ENCODE results near the gene ETFA.
A peak's percentile ranks its signal among the peaks of the same experiment; 100 is the strongest.

Gene ETFA

DNA sequence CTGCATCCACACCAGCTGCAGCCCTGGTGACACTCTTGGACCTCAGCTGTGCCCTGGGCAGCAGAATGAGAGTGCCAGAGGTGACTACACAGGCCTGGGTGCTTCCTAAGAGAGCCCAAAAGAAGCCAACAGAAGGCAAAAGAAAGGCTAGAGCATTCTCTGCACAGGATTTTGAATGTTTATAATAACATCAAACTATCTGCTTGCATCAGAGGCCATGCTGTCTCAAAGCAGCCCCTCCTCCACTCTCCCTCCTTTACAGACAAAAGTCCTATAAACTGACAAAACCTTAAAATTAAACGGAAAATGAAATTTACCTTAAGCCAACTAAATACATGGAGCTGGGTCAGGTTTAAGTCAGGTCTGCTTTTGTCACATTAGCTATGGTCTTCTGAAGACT lies 95.6 kb downstream of the ETFA start:
- DNase-seq (ENCODE audit: low read depth): no peak

DNA sequence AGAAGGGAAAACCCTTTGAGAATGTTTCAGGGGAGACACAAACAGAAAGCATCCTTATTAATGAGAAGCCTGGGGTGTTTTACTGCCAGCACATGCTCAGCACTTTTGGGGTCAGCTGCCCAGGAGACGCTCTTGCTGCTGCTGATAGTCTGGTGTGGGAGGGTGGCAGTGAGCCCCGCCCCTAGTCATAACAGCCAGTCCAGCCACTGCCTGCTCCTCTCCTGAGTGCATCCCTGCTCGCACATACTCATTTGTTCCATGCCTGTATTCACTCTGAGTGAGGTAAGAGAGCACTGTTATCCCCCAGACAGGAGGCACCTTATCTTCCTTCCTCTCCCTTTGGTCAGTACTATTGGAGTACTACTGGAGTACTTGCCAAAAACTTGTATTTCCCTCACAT lies 101.3 kb downstream of the ETFA start:
- DNase-seq (ENCODE audit: low read depth): no peak

- no peak for DNase-seq (ENCODE audit: low read depth)
These were observed 101.7 kb downstream of the ETFA start for GRCh38 chr15:76209523-76209922.

- DNase-seq (ENCODE audit: low read depth): no peak
These were observed 102.4 kb downstream of the ETFA start for GRCh38 chr15:76208786-76209424.

DNA sequence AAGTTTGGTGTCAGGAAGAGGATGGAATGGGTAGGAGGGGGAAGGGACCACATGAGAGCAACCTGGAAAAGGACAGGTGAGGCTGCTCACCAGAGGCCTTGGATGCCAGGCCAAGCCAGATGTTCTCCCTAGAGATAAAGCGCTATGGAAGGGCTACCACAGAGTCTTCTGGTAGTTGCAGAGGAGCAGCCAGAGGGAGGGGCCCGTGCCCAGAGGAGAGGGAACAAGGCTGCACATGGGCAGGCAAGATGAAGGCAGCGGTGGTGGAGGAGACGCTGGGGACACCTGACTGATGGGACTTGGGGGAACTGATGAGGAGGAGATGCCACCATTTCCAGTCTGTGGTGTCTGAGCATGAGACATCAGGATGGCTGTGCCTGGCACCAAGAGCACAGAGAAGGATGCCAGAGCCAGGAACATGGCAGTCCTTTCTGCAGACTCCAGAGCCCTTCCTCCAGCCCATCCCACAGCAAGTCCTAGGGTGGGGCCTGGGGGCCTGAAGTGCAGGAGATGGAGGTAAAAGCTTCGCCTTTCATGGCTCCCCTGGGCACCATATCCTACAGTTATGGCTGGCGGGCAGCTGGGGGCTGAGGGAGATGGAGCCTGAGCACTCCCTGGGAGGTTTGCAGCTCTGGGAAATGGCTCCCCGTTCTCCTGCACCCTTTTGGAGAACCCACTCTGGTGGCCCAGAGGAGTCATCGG lies 103.0 kb downstream of the ETFA start:
- no peak for DNase-seq (ENCODE audit: low read depth)

GRCh38 chr15:76206325-76206976 lies 104.8 kb downstream of the ETFA start:
- peak; percentile 54 for DNase-seq (ENCODE audit: low read depth)

DNA sequence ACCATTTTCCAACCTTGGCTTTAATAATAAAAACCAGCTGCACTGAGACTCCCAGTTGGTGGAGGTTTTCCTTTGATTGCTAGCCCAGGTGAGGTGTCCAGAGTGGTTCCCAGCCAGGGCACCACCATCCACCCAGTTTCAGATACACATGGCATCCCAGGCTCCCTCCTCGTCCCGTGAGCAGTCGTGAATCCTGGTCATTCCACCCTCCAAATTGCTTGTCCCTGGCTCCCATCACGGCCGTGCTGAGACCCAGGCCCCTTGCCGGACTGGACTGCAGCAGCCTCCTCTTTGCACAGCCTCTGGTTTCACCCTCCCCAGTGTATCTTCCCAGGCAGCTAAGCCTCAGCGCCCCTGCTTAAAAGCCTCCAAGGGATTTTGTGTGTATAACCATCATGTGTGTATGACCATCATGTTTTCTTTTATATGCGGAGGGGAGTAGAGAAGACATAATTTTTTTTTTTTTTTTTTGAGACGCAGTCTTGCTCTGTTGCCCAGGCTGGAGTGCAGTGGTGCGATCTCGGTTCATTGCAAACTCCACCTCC lies 106.3 kb downstream of the ETFA start:
- no peak for DNase-seq (ENCODE audit: low read depth)

- no peak for DNase-seq (ENCODE audit: low read depth)
These were observed 107.0 kb downstream of the ETFA start for GRCh38 chr15:76204109-76204845.

DNA sequence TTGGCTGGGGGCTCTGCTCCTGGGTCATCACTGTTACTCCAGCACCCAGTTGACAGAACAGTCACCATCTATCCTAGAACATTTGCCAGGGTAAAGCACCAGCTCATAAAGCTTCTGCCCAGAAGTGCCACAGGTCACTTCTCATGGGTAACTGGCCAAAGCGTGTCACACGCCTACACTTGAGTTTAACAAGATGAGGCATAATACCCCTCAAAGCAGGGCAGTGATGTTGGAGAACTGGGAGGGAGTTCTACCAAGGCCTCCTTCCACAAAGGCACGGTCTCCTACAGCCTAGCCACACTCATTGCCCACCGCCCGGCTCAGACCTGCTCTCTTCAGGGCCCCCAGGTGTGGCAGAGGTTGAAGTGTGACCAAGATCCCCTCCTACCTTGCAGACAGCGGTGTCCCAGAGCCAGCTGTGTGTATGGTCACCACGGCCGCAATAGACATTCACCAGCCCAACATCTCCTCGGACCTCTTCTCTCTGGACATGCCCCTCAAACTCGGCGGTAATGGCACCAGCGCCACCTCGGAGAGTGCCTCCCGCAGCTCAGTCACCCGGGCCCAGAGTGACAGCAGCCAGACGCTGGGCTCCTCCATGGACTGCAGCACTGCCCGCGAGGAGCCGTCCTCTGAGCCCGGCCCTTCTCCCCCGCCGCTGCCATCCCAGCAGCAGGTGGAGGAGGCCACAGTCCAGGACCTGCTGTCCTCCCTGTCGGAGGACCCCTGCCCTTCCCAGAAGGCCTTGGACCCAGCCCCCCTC lies 107.7 kb downstream of the ETFA start:
- DNase-seq (ENCODE audit: low read depth): no peak

- no peak for DNase-seq (ENCODE audit: low read depth)
These were observed 109.6 kb downstream of the ETFA start for GRCh38 chr15:76201536-76202255.

DNA sequence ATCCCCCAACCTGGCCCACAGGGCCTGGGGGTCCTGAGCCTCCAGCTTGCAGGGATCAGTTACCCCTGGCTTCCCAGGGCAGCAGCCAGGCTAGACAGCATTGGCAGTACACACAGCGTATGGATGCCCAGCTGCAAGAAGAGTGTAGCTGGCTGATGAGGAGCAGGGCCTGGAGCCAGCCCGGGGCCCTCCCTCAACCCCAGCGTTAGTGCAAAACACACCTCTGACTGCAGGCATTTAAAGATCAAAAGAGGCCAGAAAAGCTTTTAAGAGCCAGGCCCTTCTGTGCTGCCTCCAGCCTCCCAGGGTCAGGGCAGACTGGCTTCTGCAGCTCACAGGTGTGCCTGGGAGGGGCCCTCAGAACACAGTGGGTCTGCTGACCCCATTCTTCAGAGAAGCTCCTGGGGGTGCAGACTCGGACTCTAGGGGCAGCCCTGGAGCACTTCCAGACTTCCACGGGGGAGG lies 110.6 kb downstream of the ETFA start:
- DNase-seq (ENCODE audit: low read depth): no peak

DNA sequence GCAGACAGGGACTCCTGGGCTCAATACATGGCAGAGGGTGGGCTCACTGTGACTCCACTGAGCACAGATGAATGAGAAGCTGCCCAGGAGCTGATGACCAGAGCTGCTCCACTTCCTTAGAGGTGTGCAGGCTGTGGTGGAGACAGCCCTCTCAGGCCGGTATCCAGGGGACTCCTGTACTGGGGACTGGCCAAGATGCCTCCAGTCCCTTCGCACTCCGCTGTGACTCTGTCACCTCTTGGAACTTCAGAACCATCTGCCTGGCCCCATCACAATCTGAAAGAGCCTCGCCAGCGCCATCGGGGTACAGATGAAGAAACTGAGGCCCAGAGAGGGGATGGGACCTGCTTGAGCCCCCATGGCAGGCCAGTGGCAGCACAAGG lies 111.2 kb downstream of the ETFA start:
- no peak for DNase-seq (ENCODE audit: low read depth)

DNA sequence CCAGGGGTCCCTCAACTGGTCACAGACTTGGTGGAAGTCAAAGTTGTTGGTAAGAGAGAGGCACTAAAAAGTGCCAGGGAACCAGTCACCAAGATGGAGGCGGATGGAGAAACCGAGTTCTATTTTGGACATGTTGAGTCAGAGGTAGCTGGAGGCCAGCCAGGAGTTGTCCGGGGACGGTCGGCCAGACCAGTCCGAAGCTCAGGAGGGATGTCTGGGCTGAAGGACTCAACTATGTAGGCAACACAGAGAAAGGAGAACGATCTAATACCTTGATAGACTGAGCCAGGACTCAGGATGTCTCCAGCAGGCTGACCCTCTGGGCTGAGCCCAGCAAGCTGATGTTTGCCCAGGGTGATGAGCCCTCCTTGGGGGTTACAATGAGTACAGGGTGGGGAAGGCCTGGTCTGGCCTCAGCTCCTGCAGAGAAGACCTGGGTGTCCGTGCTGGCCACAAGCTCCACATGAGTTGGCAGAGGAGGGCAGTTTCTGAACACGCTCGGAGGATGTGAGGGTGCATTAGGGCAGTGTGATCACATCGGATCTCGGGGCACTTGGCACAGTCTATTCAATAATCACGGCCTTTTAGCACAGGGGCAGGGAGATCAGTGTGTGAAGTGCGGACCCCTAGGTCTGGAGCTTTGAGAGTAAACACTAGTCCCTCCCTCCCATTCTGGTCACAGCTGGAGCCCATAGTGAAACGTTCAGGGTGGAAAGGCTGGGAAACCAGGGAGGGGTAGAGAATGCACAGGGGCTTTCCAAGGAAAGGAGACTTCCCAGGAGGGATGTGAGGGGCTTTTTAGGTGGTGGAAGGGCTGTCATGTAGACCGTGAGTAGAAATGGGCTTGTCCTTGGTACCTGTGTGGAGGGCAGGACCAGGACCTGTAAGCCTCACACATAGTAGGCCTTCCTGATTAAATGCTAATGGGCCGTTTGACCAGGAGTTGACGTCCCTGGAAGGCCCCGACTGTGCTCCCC lies 111.9 kb downstream of the ETFA start:
- DNase-seq (ENCODE audit: low read depth): peak; percentile 68

DNA sequence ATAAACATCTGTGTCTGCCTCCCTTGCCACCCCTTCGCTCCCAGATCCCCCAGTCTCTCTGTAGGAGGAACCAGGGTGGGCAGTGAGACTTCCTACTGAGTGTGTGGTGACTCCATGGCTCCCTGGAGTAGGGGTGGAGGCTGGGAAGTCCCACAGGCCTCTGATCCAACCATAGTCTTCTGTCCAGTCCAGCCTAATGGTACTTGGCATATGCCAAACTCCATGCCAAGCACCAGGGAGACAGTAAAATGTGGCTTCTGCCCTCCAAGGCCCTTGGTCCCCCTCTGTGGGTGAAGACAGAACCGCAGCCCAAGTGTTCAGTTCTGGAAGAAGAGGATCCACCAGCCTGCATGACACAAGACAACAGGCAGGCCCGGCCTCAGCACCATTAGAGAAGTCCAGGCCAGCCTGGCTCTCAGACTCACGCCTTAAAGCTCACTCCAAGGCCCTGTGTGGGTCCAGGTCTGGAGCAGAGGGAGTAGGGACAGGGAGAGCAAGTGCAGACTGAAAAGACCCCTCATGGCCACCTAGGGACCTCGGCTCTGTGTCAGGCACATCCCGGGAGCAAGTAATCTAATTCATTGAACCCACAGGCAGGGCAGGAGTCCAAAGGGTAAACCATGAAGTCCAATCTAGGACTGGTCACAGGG lies 112.7 kb downstream of the ETFA start:
- no peak for DNase-seq (ENCODE audit: low read depth)

DNA sequence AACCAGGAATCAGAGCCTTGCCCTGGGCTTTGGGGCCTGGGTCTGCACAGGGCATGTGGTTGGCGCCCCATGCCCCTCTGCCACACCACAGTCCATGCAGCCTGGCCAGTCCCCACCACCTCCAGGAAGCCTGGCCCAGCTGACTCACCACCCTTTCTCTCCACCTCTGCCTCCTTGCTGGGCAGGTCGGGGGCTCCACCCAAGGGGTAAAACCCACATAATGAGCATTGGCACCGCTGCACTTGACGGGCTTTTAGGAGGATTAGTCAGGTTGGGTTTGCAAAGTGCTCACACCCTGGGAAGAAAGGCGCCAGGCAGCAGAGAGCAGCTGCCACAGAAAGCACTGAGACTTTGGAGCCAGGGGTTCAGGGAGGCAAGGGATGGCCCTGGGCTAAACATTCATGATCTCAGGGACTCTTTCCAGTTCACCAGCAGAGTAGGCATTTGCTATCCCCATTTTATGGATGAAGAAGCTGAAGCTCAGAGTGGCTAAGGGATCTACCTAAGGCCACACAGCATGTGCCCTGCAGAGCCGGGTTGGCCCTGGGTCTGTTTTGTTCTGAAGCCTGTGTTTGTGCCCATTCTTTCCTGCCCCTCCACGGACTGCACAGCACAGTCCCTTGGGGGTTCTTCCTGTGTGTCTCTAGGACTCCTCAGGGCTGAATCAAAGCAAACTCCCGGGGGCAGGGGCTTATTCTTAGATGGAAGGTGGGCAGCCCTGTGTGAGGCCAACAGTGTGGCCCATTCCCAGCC lies 113.4 kb downstream of the ETFA start:
- DNase-seq (ENCODE audit: low read depth): no peak

GRCh38 chr15:76196269-76197231 lies 114.7 kb downstream of the ETFA start:
- peak; percentile 74 for DNase-seq (ENCODE audit: low read depth)

Measured in fibroblast of gingiva (primary cell).